Kidney (tissue), 14 donors: ENCODE data around the gene MAN2A1. TPM values are rescaled to one million over a fixed set of nuclear protein-coding genes. Genes with fewer than 3 reads are reported as not detected.

Experiments used
- DNase-seq, 5 donors: peaks; one replicate each; pipeline ENCODE4 v3.0.0-alpha.2; 2013 to 2020
- FAIRE-seq: peaks from 2 replicates; lab custom pipeline; 2012; peaks lifted over from hg19 to GRCh38; lab: Jason Lieb, UNC
- H3K27ac ChIP-seq, 2 donors: one replicate each; pipeline ENCODE4 v1.7.0; 2013; ENCODE audit warnings: low read depth in 2 of 2, low read length in 2 of 2, inconsistent platforms in 1 of 2
- H3K27me3 ChIP-seq: one replicate; pipeline ENCODE4 v1.7.1; 2013; ENCODE audit warnings: low read length, inconsistent platforms; ENCODE audit not compliant: control insufficient read depth, insufficient read depth
- H3K36me3 ChIP-seq, 3 donors: one replicate each; pipeline versions ENCODE4 v1.7.0 to v1.7.1; 2013; ENCODE audit warnings: low read length in 3 of 3, control low read depth in 1 of 3, inconsistent platforms in 1 of 3; ENCODE audit not compliant: insufficient read depth in 3 of 3, control insufficient read depth in 2 of 3
- H3K4me1 ChIP-seq, 3 donors: one replicate each; pipeline versions ENCODE4 v1.7.0 to v1.7.1; 2013; ENCODE audit warnings: low read length in 3 of 3, inconsistent platforms in 1 of 3, low read depth in 1 of 3; ENCODE audit not compliant: control insufficient read depth in 2 of 3, insufficient read depth in 2 of 3
- H3K4me3 ChIP-seq, 3 donors: one replicate each; pipeline versions ENCODE4 v1.7.0 to v1.8.1; 2013; ENCODE audit warnings: low read length in 3 of 3, control low read depth in 1 of 3, inconsistent platforms in 1 of 3
- H3K9ac ChIP-seq, 3 donors: one replicate each; pipeline versions ENCODE4 v1.7.0 to v1.7.1; 2013; ENCODE audit warnings: low read length in 3 of 3, control low read depth in 1 of 3, inconsistent platforms in 1 of 3
- H3K9me3 ChIP-seq, 3 donors: one replicate each; pipeline versions ENCODE4 v1.7.0 to v1.7.1; 2013; ENCODE audit warnings: low read length in 3 of 3, control low read depth in 1 of 3, inconsistent platforms in 1 of 3; ENCODE audit not compliant: control insufficient read depth in 2 of 3, insufficient read depth in 1 of 3
- CTCF ChIP-seq: IDR thresholded peaks from 3 replicates; pipeline ENCODE4 v1.5.1; 2012; ENCODE audit warnings: mild to moderate bottlenecking, moderate library complexity, borderline replicate concordance; ENCODE audit not compliant: insufficient read depth; ENCODE audit errors: extremely low read depth
- intact Hi-C: fragments of 100-400 bp; cut with DNase I; formaldehyde crosslinking; loops from one replicate; pipeline ENCODE4 v1.11.1; 2022
- polyA plus RNA-seq: library from polyadenylated mRNA; stranded (reverse); fragments of 350-450 nt; fragmentation: Illumina TruSeq; extraction: RNeasy Lipid Tissue Mini Kit (QIAGEN cat#74804); gene quantifications from one replicate; pipeline ENCODE4 v1.2.3, GENCODE V29; 2014; ENCODE audit warnings: low read depth, low replicate concordance; ENCODE audit not compliant: insufficient read depth
- total RNA-seq: library from RNA; stranded (reverse); fragmentation: NEBNext Ultra II Directional; extraction: Animal tissue kit (Norgen Biotek cat#: 25700); gene quantifications from one replicate; pipeline ENCODE4 v1.2.1, GENCODE V29; 2021
- donor health status: control.
- donor health status: control.
- donor health status: control.
- donor health status: control.
- donor health status: control.
- donor health status: DM: yes; HTN: yes; CAD: no.
- donor health status: Normal renal cell carcinoma (clear cell type).

The MAN2A1 gene
- total and polyA plus RNA-seq, 2 donors from 2014 or later: 12.7 to 69.9 TPM

- FAIRE-seq (no peak), DNase-seq (no peak)
- Histone ChIP-seq H3K9ac (no peak overlapping the region), H3K27ac (no peak overlapping the region), H3K27me3 (no peaks in the 10 kb centered on the region), H3K4me1 (peaks cover 0 to 23% (median 2%) of the 10 kb centered on the region in 3 donors), H3K36me3 (no peaks in the 10 kb centered on the region), H3K4me3 (no peak overlapping the region), H3K9me3 (no peaks in the 10 kb centered on the region)
- intact Hi-C loops: no loop called here
- TF ChIP-seq CTCF: no peak
Measured at GRCh38 chr5:109903061-109903460, 213.3 kb downstream of the MAN2A1 start.

DNA sequence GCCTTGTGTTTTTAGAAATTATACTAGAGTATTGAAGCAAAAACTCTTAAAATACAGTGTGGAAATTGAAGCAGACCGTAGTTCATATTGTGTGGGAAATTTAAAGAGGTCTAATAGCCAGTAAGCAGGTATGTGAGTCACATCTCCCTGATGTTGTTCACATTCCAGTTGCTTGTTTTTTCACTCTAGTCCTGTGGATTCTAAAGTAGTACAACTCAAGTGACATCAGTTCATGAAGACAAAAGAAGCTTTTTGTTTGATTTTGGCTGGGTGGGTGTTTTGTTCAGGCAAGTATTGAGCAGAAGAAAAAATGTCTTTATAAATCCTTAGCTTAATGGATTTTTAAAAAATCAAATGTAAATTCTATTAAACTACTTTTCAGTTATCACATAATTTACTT lies 216.2 kb downstream of the MAN2A1 start:
- no peaks in the 10 kb centered on the region for H3K27me3 ChIP-seq
- TF ChIP-seq CTCF: no peak
- no peak overlapping the region for H3K4me3 ChIP-seq
- no peak for FAIRE-seq
- no peaks in the 10 kb centered on the region for H3K36me3 ChIP-seq
- no peaks in the 10 kb centered on the region for H3K9me3 ChIP-seq
- H3K4me1 ChIP-seq: peaks cover 0 to 9% (median 2%) of the 10 kb centered on the region in 3 donors
- H3K9ac ChIP-seq: no peak overlapping the region
- intact Hi-C loops: no loop called here
- DNase-seq: no peak
- H3K27ac ChIP-seq: no peak overlapping the region

GRCh38 chr5:109907189-109907588 lies 217.5 kb downstream of the MAN2A1 start:
- no peak for TF ChIP-seq CTCF
- Histone ChIP-seq H3K36me3 (no peaks in the 10 kb centered on the region), H3K27ac (no peak overlapping the region), H3K27me3 (no peaks in the 10 kb centered on the region), H3K9me3 (no peaks in the 10 kb centered on the region), H3K9ac (no peak overlapping the region), H3K4me3 (no peak overlapping the region), H3K4me1 (peaks cover 0 to 2% (median 1%) of the 10 kb centered on the region in 3 donors)
- intact Hi-C loops: no loop called here
- DNase-seq (no peak), FAIRE-seq (no peak)

DNA sequence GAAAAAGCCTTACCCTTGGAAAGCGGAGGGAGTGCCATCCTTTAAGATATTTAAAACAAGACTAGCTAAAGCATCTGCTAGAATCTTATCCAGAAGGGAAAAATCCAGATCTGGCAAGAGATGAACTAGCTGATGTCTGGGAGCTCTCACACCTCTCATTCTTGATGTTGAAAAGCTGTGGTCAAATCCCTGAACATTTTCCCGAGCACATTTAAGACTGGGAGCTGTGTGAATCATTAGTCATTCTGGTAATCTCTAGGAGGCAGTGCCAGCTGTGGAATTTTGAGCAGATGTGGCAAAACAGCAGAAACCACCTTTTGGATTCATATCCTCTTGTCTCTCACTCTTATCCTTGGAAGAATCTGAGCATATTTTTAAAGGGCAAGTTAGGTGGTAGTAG lies 218.0 kb downstream of the MAN2A1 start:
- Histone ChIP-seq H3K27ac (no peak overlapping the region), H3K27me3 (no peaks in the 10 kb centered on the region), H3K9me3 (no peaks in the 10 kb centered on the region), H3K36me3 (no peaks in the 10 kb centered on the region), H3K4me3 (no peak overlapping the region), H3K4me1 (no peaks in the 10 kb centered on the region), H3K9ac (no peak overlapping the region)
- DNase-seq: no peak
- TF ChIP-seq CTCF: no peak
- no peak for FAIRE-seq
- intact Hi-C loops: no loop called here
